CD1c-positive myeloid dendritic cell (primary cell): ENCODE measurements around the gene CHSY1.
"Not testable (repeated sequence)": the region's sequence is repeated elsewhere in the genome, so short reads cannot be mapped to it uniquely, and the experiment has no call there.

Experiments
- DNase-seq: peaks from one replicate; pipeline ENCODE4 v3.0.0-alpha.2; 2016; ENCODE audit errors: extremely low spot score

The CHSY1 gene, protein sequence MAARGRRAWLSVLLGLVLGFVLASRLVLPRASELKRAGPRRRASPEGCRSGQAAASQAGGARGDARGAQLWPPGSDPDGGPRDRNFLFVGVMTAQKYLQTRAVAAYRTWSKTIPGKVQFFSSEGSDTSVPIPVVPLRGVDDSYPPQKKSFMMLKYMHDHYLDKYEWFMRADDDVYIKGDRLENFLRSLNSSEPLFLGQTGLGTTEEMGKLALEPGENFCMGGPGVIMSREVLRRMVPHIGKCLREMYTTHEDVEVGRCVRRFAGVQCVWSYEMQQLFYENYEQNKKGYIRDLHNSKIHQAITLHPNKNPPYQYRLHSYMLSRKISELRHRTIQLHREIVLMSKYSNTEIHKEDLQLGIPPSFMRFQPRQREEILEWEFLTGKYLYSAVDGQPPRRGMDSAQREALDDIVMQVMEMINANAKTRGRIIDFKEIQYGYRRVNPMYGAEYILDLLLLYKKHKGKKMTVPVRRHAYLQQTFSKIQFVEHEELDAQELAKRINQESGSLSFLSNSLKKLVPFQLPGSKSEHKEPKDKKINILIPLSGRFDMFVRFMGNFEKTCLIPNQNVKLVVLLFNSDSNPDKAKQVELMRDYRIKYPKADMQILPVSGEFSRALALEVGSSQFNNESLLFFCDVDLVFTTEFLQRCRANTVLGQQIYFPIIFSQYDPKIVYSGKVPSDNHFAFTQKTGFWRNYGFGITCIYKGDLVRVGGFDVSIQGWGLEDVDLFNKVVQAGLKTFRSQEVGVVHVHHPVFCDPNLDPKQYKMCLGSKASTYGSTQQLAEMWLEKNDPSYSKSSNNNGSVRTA

DNA sequence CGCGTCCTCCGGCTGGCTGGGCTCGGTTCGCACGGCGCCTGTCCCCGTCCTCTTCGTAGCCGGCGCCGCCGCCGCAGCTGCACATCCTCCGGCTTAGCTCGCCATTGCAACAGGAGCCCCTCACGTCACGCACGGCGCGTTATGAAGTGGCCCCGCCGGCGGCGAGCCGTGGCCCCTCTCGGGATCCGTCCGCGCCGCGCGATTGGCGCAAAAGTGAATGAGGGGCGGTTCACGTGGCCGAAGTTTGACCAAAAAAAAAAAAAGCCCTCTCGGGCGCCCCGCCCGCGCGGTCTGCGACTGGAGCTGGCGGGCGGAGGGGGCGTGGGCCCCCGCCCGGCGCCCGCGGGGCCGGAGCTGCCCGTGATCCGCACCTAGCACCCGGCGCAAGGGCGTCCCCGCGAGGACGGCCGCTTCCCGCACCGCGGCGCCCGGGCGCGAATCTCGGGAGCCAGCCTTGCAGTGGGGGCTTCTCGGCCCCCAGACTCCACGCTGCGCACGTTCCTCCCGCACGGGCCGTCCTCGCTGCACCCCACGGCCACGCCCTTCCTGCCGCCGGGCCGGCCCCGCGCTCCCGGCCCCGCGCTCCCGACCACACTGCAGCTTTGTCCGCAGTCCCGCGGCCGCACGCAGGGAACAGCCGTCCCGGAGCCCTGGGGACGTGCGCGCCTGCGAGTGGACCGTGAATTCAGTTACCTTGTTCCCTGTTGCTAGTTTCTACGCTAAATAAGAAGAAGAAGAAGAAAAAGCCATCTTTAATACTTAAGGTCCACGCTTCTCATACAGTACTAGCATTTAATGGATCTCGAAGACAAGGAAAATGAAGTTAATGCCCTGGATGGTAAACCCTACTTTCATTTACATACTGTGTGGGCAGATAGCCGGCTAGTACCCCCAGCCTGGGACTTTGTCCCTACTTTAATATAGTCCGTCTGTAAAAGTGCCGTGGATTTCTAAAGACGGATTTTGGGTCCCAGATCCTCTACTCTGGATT lies at the start of gene CHSY1:
Gene CHSY1 (minus strand): TSS at position 219 of the 991 bp plus-strand sequence. CDS start 592 bp downstream, outside the sequence.
- peak; percentile 97 for DNase-seq

DNA sequence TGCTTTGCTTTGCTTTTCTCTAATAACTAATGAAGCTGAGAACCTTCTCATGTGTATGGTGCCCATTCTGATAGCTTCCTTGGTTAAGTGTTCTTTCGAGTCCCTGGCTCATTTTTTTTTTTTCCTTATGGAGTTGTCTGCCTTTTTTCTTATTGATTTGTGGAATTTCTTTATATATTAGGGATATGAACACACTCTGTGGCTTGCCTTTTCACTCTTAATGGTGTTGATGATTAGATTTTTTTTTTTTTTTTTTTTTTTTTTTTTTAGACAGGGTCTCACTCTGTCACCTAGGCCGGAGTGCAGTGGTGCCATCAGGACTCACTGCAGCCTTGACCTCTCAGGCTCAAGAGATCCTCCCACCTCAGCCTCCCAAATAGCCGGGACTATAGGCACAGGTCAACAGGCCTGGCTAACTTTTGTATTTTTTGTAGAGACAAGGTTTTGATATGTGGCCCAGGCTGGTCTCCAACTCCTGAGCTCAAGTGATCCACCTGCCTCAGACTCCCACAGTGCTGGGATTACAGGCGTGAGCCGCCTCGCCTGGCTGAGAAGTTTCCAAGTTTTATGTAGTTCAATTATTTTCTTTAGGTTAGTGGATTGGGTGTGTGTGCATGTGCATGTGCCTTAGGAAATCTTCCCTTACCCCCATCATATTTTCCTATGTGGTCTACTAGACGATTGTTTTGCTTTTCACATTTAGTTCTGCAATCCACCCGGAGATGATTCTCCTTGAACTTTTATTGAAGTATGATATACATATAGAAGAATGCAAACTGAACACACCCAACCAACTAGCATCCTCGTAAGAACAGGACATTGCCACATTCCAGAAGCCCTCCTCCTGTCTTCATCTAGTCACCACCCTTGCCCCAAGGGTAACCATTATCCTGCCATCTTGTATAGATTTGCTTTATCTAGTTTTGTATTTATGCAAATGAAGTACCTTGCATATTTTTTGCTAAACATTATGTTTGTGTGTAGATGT lies 44.9 kb upstream of the CHSY1 start:
- no peak for DNase-seq

DNA sequence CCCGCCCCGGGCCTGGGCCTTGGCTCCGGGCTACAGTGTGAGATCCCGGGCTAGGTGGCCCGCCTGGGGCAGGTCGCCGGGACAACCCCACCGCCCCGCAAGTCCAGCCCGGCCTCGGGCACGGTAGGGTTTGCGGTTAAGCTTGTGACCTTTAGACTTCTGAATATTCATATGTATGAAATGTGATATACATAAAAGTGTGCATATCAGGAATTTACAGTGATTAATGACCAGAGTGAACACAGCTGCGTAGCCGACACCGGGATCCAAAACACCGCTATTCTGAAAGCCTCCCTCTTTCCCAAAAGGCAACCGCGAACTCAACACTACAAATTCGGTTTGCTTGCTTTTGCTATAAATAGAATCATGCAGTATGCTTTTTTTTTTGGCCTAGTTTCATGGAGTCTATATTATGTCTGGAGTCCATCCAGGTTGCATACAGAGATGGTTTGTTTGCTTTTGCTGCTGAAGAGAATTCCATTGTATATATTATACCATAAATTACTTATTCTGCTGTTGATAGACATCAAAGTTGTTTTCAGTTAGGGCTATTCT lies 43.8 kb upstream of the CHSY1 start:
- DNase-seq = no peak

DNA sequence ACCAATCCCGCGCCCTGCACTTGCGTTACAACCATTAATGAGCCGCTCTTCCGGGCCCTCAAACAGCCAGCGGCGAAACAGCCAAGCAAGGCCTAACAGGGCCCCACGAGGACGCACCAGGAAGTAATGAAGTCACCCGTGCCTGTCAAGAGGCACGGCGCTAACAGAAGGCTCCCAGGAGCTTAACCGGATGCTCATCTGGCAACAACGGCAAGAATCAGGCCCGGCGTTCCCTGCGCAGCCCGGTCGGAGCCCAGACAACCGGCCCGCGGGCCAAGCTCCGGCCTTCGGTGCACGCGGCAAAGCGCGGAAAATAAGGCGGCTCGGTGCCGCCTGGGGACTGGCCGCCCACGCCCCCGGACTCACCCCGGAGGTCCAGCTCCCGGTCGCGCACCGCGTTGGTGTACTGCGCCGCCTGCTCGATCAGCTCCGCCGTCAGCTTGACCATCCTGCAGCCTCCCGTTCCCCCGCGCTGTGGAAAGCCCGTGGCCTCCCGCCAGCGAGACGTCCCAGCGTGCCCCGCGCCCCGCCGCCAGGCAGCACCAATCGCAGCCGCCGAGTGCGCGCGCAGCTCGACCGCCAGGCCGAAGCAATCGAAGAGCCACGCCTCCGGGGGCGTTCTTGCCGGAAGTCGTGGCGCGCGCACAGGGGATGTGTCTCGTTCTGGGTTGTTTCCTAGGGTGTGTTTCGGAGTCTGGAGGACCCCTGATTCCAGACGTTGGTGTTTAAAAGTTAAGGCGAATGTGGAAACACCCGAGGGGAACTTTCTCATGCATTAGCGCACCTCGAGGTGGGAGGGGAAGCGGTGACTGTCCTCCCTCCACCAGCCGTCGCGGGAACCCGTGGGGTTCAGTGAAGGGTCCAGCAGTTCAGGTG lies 43.1 kb upstream of the CHSY1 start, which contains the start of gene SNRPA1:
Gene SNRPA1 (minus strand): TSS at position 518 of the 876 bp plus-strand sequence. CDS start 70 bp downstream, at position 448.
- peak; percentile 99 for DNase-seq

DNA sequence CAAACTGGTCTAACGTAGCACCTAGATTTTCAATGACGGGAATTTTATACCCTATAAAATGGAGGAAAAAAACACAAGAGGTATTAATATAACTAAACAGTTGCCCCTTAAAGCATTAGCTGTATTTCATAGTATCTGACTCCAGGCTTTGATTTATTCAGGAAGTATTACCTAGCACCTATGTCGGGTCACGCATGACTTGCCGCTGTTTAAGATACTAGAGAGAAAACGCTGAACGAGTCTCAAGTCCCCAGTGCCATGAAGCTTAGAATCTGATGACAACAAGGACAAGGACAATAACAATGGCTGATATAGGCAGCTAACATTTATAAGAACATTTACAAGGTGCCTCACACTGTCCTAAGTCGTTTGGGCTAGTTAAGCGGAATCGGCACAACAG lies 41.3 kb upstream of the CHSY1 start:
- DNase-seq = no peak

DNA sequence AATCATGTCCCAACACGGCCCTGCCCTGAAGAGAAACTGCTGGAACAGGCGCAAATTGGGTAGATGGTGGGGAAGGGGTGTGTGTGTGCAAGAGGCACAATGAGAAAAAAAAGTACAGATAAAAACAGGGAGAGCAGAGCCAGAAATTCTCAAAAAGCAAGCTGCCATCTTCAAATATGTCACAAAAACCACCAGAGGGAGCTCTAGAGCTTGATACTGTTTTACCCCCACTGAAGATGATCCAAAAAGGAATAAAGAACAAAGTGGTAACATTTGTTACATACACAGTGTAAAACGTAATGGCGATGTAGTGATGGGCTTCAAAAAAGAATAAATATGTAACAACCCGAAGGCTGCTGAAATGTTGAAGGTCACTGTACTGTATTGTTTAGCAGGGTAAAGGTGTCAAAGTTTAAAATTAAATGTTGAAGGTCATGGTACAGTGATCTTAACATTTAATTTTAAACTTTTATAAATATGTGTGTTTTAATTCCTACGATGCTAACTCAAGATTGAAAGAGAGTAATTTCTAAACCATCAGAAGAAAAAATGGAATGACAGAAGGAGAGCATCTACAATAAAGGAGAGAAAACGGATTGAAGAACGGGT lies 37.2 kb upstream of the CHSY1 start:
- DNase-seq = peak; percentile 75

DNA sequence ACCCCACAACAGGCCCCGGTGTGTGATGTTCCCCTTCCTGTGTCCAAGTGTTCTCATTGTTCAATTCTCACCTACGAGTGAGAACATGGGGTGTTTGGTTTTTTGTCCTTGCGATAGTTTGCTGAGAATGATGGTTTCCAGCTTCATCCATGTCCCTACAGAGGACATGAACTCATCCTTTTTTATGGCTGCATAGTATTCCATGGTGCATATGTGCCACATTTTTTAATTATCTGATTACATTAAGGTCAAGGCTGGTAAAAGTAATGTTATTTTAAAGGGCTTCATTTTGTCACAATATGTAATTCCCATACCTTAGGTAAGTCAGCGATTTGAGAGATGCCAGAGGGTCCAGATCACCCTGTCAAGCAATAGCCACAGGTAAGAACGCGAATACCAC lies 35.5 kb upstream of the CHSY1 start:
- DNase-seq = not testable (repeated sequence)

DNA sequence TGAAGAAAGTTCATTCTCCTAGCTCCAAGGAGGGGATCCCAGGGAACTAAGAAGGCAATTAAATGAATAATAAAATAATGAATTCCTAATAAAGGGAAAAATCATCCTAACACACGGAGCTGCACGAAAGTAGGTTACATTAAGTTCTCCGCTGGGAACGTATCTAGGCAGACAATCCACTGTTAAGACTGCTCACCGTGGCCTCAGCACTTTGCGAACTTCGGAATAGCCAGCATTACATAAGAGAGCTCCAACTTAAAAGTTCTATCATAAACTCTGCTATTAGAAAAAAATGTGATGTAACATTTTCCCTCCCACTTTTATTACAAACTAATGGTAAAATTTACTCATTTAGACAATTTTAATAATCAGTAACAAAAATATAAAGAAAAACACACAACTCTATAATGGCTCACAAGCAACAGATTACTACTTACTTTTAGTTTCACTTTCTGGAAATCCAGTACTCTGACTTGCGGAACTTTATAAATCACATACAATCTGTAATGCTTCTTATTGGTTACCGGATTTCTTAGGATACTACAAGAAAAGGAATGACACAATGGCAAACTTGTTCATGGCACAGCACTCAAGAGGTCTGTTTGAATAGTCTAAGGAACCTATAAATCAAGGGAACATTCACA lies 34.7 kb upstream of the CHSY1 start:
- DNase-seq = no peak

DNA sequence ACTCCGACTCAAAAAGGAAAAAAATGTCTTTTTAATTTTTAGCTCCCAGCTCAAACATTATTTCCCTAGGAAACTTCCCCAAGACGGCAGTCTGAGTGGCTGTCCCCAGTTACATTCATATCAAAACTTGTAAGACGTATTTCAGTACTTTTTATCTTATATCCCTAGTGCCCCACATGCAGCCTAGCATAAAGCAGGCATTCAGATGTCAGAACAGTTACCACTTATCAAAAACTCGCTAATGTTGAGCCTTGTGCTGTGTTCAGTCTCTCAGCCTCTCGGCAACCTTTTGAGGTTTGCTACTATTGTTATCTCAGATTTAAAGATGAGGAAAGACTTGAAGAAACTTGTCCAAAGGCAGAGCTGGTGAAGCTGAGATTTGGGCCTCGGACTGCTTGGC lies 32.1 kb upstream of the CHSY1 start:
- no peak for DNase-seq

DNA sequence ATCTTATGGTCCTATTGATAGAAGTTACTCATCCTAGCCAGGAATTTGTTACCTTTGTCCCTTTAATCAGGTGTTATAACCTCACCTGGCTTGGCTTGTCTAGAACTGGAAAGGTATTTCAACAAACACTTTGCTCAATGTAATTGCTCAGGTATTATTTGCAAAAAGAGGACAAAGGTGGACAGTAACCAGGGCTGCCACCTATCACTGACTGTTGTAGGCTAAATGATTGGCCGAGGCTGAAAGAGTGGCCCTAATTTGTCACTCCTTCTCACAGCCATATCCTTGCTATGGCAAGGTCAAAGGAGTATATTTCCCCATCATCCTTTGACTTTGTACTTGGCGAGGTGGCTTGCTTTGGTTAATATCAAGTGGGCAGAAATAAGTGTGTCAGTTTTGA lies 28.2 kb upstream of the CHSY1 start:
- no peak for DNase-seq

DNA sequence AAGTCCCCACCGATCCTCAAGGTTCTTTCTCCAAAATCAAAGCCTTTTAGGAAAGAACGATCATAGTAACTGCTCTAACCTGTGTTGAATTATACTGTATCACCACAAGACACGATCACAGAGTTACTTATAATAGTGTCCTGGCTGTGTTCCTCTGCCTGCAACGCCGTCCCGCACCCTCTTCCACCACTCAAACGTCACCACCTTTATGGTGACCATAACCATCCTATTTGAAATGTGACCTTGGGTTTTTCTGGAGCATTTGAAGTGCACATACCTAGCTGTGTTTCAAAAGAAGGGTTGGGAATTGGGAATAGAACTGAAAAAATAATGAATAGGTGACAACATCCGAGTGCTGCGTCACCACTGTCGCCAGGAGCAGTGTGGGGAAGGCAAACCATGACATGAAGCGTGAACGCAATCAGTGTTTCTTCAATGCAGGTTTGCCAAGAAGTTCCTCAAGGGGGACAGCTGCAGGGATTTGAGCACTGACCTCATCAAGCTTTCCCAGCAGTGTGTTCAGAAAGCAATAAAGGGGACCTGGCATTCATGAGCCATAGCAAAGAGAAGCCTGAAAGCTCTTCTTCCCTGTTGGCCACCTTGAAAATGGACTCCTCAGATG lies 26.2 kb upstream of the CHSY1 start:
- no peak for DNase-seq

DNA sequence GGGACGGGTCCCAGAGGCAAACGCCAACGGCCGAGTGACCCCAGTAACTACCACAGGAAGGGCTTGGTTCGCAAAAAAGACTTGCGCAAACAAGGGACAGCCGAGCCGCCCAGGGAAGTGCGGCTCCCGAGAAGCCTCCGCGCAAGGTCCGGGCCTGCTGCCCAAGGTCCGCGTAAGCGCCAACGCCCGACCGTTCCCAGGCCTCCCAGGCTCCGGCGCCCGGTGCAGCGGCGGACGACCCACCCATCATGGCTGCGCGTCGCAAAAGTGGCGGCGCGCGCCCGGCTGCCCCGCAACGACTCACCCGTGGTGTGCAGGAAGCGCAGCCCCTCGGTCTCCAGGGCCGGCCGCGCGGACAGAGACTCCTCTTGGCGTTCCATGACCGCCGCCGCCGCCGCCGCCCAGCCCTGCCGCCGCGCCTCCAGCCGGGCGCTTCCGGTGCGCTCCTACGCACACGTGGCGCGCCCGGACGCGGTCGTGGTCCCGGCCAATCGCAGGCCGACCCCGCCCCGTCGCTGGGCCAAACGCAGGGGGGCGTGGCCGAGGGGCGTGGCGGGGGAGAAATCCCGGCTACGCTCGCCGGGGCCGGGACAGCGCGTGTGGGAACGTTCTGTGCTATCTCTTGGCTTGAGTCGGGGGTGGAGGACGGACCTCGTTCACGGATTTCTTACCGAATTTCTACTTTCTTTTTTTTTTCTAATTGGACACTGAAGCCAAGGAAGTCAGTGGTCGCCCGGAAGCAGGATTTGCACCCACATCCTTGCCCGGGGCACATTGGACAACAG lies 25.4 kb upstream of the CHSY1 start, which contains the start of gene SELENOS:
Gene SELENOS (minus strand): TSS at position 448 of the 785 bp plus-strand sequence. CDS start 68 bp downstream, at position 380.
- DNase-seq = peak; percentile 96

DNA sequence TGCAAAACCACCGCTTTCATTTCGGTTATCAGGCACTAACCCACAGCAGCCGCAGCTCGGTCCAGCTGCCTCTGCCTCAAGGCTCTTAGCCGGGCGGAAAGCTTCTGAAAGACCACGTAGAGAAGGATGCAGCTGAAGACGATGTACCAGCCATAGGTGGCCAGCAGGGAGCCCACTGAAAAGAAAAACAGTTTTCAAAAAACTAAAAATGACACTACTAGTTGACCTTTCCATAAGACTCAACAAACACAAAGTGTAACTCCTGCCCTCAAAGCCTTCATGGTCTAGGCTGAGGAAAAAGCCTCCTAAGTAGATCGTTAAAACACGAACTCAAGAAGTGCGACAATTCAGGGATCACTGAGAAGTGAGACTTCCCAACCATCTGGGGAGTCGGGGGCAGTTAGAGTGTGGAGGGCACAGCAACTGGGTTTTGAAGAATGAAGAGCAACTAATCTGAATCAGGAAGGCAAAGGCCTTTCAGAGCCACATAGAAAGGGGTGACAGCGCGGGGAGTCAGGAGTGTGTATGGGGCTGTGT lies 24.7 kb upstream of the CHSY1 start:
- no peak for DNase-seq

DNA sequence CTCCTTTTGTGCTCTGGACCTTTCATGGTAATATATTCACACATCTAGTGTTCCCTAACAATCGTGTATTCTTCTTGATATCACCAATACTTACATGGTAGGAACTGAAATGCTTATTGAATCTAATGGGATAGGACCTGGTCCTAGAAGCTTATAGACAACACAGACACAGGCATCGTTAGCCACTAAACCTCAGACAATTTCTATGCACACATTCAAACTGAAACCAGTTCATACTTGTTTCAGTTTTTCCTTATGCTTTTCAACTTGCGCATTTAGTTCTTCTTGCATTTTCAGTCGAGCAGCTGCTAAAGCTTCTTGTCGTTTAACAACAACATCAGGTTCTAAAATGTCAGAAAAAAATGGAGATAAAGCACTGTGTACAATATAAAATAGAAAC lies 23.2 kb upstream of the CHSY1 start:
- no peak for DNase-seq

DNA sequence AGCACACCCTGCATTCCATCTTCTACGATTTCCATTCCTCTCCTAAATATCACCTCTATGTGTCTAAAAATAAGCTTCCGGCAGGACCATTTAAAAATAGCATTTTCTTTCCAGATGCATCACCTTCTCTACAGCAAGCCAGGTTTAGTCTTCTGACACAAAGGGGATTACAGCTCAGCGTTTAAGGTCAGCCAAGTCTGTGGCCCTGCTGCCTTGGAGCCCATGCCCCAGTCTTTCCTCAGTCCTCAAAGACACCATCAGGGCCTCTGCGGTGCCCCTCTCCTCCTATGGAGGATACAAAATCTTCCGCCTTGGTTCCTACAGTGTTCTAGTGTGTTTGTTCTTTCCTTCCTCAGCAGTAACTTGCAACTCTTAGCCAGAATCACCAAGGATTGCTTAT lies 21.7 kb upstream of the CHSY1 start:
- DNase-seq = no peak

DNA sequence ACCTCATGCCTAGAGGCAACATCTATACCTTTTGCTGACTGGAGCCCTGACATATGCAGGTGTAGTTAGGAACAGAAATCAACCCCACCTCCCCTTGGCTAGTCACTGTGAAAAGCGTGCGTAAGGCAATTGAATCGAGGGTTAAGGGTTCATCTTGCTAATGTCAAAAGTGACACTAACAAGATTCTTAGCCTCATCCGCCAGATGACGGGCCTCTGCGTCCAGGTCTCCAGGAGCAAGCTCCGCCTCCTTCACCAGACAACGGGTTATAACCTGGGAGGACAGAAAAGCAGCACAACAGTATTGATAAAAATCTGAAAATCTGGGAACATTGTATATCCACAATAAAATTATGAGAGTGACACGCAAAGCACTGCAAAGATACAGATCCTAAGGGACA lies 20.7 kb upstream of the CHSY1 start:
- no peak for DNase-seq
